HepG2 (cell line): ENCODE measurements around the gene C11orf68. TPM values are rescaled to one million over a fixed set of nuclear protein-coding genes. Genes with fewer than 3 reads are reported as not detected.
A peak's percentile ranks its signal among the peaks of the same experiment; 100 is the strongest.

Source experiments
- ATAC-seq: fragments of 200-7000 bp; cut with Tn5 transposase; 3 replicates; pipeline ENCODE4 v1.9.1; 2020; ENCODE audit warnings: mild to moderate bottlenecking, moderate library complexity
- BruUV-seq: library from RNA; stranded (reverse); fragments of 400-500 nt; replicated peaks from 2 replicates; lab custom pipeline; 2021; lab: Mats Ljungman, UMichigan
- CTCF ChIA-PET: fragments of 300-600 bp; formaldehyde crosslinking; extraction: SDS; loops from one replicate; lab custom pipeline; 2021; ENCODE audit warnings: low total read pairs, inconsistent platforms, low intra/inter-chr PET ratio; lab: Yijun Ruan, JAX
- POLR2A ChIA-PET: fragments of 350-600 bp; sonication (Branson Sonifier 250); formaldehyde crosslinking; loops from one replicate; lab custom pipeline; 2020; ENCODE audit warnings: antibody characterized with exemption, inconsistent platforms; lab: Yijun Ruan, JAX
- DNase-seq: peaks from one replicate; pipeline ENCODE4 v3.0.0-alpha.2; 2015; ENCODE audit warnings: low spot score
- FAIRE-seq: peaks from 3 replicates; lab custom pipeline; 2011; peaks lifted over from hg19 to GRCh38; lab: Jason Lieb, UNC
- H2AFZ ChIP-seq: one replicate; pipeline ENCODE4 v1.6.1; 2011; ENCODE audit warnings: low read length, inconsistent platforms
- H3K27ac ChIP-seq: fragments of 300-600 bp; 3 replicates; pipeline ENCODE4 v1.8.0; 2011; ENCODE audit warnings: mixed run types, mild to moderate bottlenecking, mixed read lengths, low read length, inconsistent platforms; ENCODE audit not compliant: insufficient read depth; ENCODE audit errors: extremely low read length
- H3K27me3 ChIP-seq, 2 experiments: fragments of 200-600 bp in 1 of 2; 2 replicates in 1 of 2; 3 replicates in 1 of 2; pipeline versions ENCODE4 v1.6.0 to v1.8.0; 2011; ENCODE audit warnings: low read length in 2 of 2, mild to moderate bottlenecking in 2 of 2, moderate library complexity in 2 of 2, inconsistent platforms in 1 of 2; ENCODE audit not compliant: insufficient read depth in 2 of 2, control insufficient read depth in 1 of 2
- H3K36me3 ChIP-seq, 2 experiments: fragments of 200-600 bp in 1 of 2; replicated peaks in 1 of 2; 2 replicates in 1 of 2; 3 replicates in 1 of 2; pipeline versions ENCODE4 v1.5.1 to v1.8.0; 2011; ENCODE audit warnings: low read length in 2 of 2, inconsistent platforms in 1 of 2; ENCODE audit not compliant: insufficient read depth in 2 of 2, control insufficient read depth in 1 of 2
- H3K4me1 ChIP-seq: 2 replicates; pipeline ENCODE4 v1.5.1; 2012; ENCODE audit warnings: low read length, inconsistent platforms; ENCODE audit not compliant: insufficient read depth
- H3K4me2 ChIP-seq: 2 replicates; pipeline ENCODE4 v1.6.0; 2011; ENCODE audit warnings: low read depth, low read length, inconsistent platforms
- H3K4me3 ChIP-seq, 3 experiments: fragments of 200-600 bp in 1 of 3; sonication (generic), shearing (Covaris generic) in 1 of 3; replicated peaks in 1 of 3; 2 replicates each; pipeline ENCODE4 v1.5.1; 2011 to 2016; ENCODE audit warnings: low read length in 3 of 3, inconsistent platforms in 2 of 3, low read depth in 2 of 3, mild to moderate bottlenecking in 2 of 3, control low read depth in 1 of 3, mixed read lengths in 1 of 3; ENCODE audit not compliant: insufficient read depth in 1 of 3
- H3K79me2 ChIP-seq: one replicate; pipeline ENCODE4 v1.6.1; 2011; ENCODE audit warnings: low read length, inconsistent platforms; ENCODE audit not compliant: insufficient read depth
- H3K9ac ChIP-seq: 2 replicates; pipeline ENCODE4 v1.6.0; 2011; ENCODE audit warnings: mild to moderate bottlenecking, low read depth, low read length, inconsistent platforms; ENCODE audit not compliant: insufficient read depth
- H3K9me3 ChIP-seq: 2 replicates; pipeline ENCODE4 v1.5.1; 2012; ENCODE audit warnings: mild to moderate bottlenecking, low read length
- H4K20me1 ChIP-seq: 2 replicates; pipeline ENCODE4 v1.6.0; 2011; ENCODE audit warnings: inconsistent platforms, mild to moderate bottlenecking, low read length, moderate library complexity; ENCODE audit not compliant: insufficient read depth
- CEBPG ChIP-seq: IDR thresholded peaks from 2 replicates; pipeline ENCODE4 v1.6.1; 2016
- CHD4 ChIP-seq: fragments of 200-600 bp; sonication (generic); IDR thresholded peaks from 2 replicates; pipeline ENCODE4 v1.7.0; 2017; ENCODE audit warnings: mild to moderate bottlenecking, low read length, borderline replicate concordance
- FOXP1 ChIP-seq, 2 experiments: fragments of 450-650 bp in 1 of 2; IDR thresholded peaks; 2 replicates each; pipeline ENCODE4 v1.6.1; 2017 to 2018; ENCODE audit warnings: antibody characterized with exemption in 1 of 2
- GTF3A ChIP-seq: sonication (generic); formaldehyde crosslinking; conservative IDR thresholded peaks from 2 replicates; pipeline ENCODE4 v1.4.0; 2020; ENCODE audit warnings: mild to moderate bottlenecking, missing genetic modification reagents
- IKZF4 ChIP-seq: sonication (generic); formaldehyde crosslinking; IDR thresholded peaks from 2 replicates; pipeline ENCODE4 v1.5.1; 2020; ENCODE audit warnings: borderline replicate concordance, mild to moderate bottlenecking, low read depth, missing genetic modification reagents; ENCODE audit errors: not compliant biosample characterization
- IRF9 ChIP-seq: sonication (generic); formaldehyde crosslinking; IDR thresholded peaks from 2 replicates; pipeline ENCODE4 v1.8.0; 2022; ENCODE audit warnings: missing genetic modification reagents, mild to moderate bottlenecking, borderline replicate concordance
- KLF12 ChIP-seq: sonication (generic); formaldehyde crosslinking; IDR thresholded peaks from 2 replicates; pipeline ENCODE4 v1.4.0; 2020; ENCODE audit warnings: missing genetic modification reagents, borderline replicate concordance
- LBX2 ChIP-seq: sonication (generic); formaldehyde crosslinking; IDR thresholded peaks from 2 replicates; pipeline ENCODE4 v1.5.0; 2020; ENCODE audit warnings: missing genetic modification reagents, mild to moderate bottlenecking, borderline replicate concordance
- MAFF ChIP-seq: IDR thresholded peaks from 2 replicates; pipeline ENCODE4 v1.6.1; 2011; ENCODE audit warnings: low read depth, low read length, improper control_type of control experiment
- MTA3 ChIP-seq: sonication (generic); formaldehyde crosslinking; IDR thresholded peaks from 2 replicates; pipeline ENCODE4 v1.4.0; 2020; ENCODE audit warnings: missing genetic modification reagents
- PTBP1 ChIP-seq: fragments of 200-400 bp; formaldehyde crosslinking; IDR thresholded peaks from 2 replicates; pipeline ENCODE4 v1.6.1; 2018; ENCODE audit warnings: low read length, low read depth; ENCODE audit not compliant: poor library complexity, severe bottlenecking
- SRSF4 ChIP-seq: fragments of 200-400 bp; formaldehyde crosslinking; IDR thresholded peaks from one replicate; pipeline ENCODE4 v1.6.1; 2018; ENCODE audit warnings: mild to moderate bottlenecking, low read depth, low read length, moderate library complexity; ENCODE audit not compliant: poor library complexity, severe bottlenecking
- ZFP90 ChIP-seq: sonication (generic); formaldehyde crosslinking; IDR thresholded peaks from 2 replicates; pipeline ENCODE4 v1.8.0; 2022; ENCODE audit warnings: missing genetic modification reagents, mild to moderate bottlenecking, inconsistent platforms, borderline replicate concordance
- ZMYM3 ChIP-seq: sonication (generic); formaldehyde crosslinking; IDR thresholded peaks from 2 replicates; pipeline ENCODE4 v1.5.1; 2020; ENCODE audit warnings: mild to moderate bottlenecking, missing genetic modification reagents
- ZNF362 ChIP-seq: sonication (generic); formaldehyde crosslinking; IDR thresholded peaks from 2 replicates; pipeline ENCODE4 v1.4.0; 2020; ENCODE audit warnings: missing genetic modification reagents, mild to moderate bottlenecking, borderline replicate concordance
- ZNF432 ChIP-seq: sonication (generic); formaldehyde crosslinking; IDR thresholded peaks from 2 replicates; pipeline ENCODE4 v1.5.0; 2020; ENCODE audit warnings: missing genetic modification reagents, mild to moderate bottlenecking, borderline replicate concordance
- ZNF564 ChIP-seq: sonication (generic); formaldehyde crosslinking; IDR thresholded peaks from 2 replicates; pipeline ENCODE4 v1.8.1; 2023; ENCODE audit warnings: mild to moderate bottlenecking, missing genetic modification reagents
- ZSCAN12 ChIP-seq: sonication (generic); formaldehyde crosslinking; IDR thresholded peaks from 2 replicates; pipeline ENCODE4 v1.9.0; 2021; ENCODE audit warnings: mild to moderate bottlenecking, missing genetic modification reagents
- WGBS: methylation state at CpG from one replicate; pipeline ENCODE4 v1.1.6; 2017; ENCODE audit warnings: low lambda C conversion rate; 5-methylcytosine and 5-hydroxymethylcytosine counted together
- in situ Hi-C: cut with HindIII; loops from 2 replicates; pipeline ENCODE4 v1.10.0; 2017; ENCODE audit warnings: low pct_unique_long_range_greater_than_20kb; ENCODE audit not compliant: extremely low pct_ligation_motif_present
- intact Hi-C: fragments of 100-400 bp; cut with micrococcal nuclease; formaldehyde crosslinking; loops from one replicate; pipeline ENCODE4 v1.10.0; 2022; ENCODE audit not compliant: unreplicated experiment
- polyA plus RNA-seq, 8 experiments: library from polyadenylated mRNA; depleted of rRNA in 3 of 8; stranded (reverse) in 7 of 8; unstranded in 1 of 8; fragments of >200 nt; fragmentation: Illumina TruSeq in 4 of 8; extraction: Trizol in 4 of 8; gene quantifications; 2 replicates each; pipeline versions ENCODE4 v1.2.1 to v1.2.3, GENCODE V29; 2011 to 2016; ENCODE audit warnings: low read depth in 4 of 8, missing spikeins in 1 of 8, mixed read lengths in 1 of 8; ENCODE audit not compliant: insufficient read depth in 1 of 8
- total RNA-seq, 5 experiments: library from RNA; depleted of rRNA; stranded (reverse); fragments of >200 nt; fragmentation: Illumina TruSeq; extraction: Trizol; gene quantifications; 2 replicates each; pipeline ENCODE4 v1.2.3, GENCODE V29; 2016; ENCODE audit warnings: low read depth in 1 of 5
- TF ChIP-seq, protein P1 (sequence below): sonication (generic); formaldehyde crosslinking; IDR thresholded peaks from 2 replicates; pipeline ENCODE4 v1.5.0; 2020; ENCODE audit warnings: missing genetic modification reagents
- TF ChIP-seq, protein P2 (sequence below): sonication (generic); formaldehyde crosslinking; IDR thresholded peaks from 2 replicates; pipeline ENCODE4 v1.4.0; 2020; ENCODE audit warnings: missing genetic modification reagents

C11orf68 gene
- total and polyA plus RNA-seq, 2 of the 13 experiments (the other 11 are each of a cell fraction or from before 2014, with no cell fraction given) = 8.4 to 28.3 TPM

- WGBS = 0% methylated on average over 6 of the region's 6 CpGs
- H4K20me1 ChIP-seq = no peaks in the 10 kb centered on the region
- H3K9ac ChIP-seq = no peak overlapping the region
- peak; percentile 87 for FAIRE-seq
- H2AFZ ChIP-seq = no peak overlapping the region
- ATAC-seq = peak; percentile 64
- no peaks in the 10 kb centered on the region for H3K9me3 ChIP-seq
- peaks cover 52% of the 10 kb centered on the region for H3K4me1 ChIP-seq
- no peaks in the 10 kb centered on the region for H3K36me3 ChIP-seq
- no peaks in the 10 kb centered on the region for H3K79me2 ChIP-seq
- CTCF ChIA-PET = no interaction called here
- peak; percentile 74 for DNase-seq
- peak overlapping the region in 1 of 3 experiments; percentile 31; a peak in 1 of 6 replicates for H3K4me3 ChIP-seq
- POLR2A ChIA-PET = interaction anchor here (1.3 kb wide), 2 partner anchors 9 to 64 kb away, joined by 3 to 7 read pairs; partner anchors contain the start of gene FIBP
- in situ Hi-C loops = no loop called here
- H3K27me3 ChIP-seq = peaks cover 0 to 9% of the 10 kb centered on the region in 2 experiments; a peak in 3 of 5 replicates
- intact Hi-C loops = no loop called here
- BruUV-seq = no TSS peak
- H3K4me2 ChIP-seq = peak overlapping the region; percentile 59
- peak overlapping the region; percentile 52 for H3K27ac ChIP-seq
- TF ChIP-seq GTF3A (CRISPR knock-in tag) (no peak), ZNF362 (CRISPR knock-in tag) (peak; percentile 46; the same call in 1 of the 2 replicates), LBX2 (CRISPR knock-in tag) (no peak), CEBPG (CRISPR knock-in tag) (peak; percentile 27; the same call in 1 of the 2 replicates), ZNF432 (no peak), ZSCAN12 (CRISPR knock-in tag) (no peak), SRSF4 (no peak), FOXP1 (IDR thresholded peaks at IDR 0.05) (peak; percentile 48; the same call in 1 of the 2 replicates), FOXP1 (CRISPR knock-in tag; IDR thresholded peaks at IDR 0.05) (peak; percentile 66), KLF12 (no peak), ZFP90 (CRISPR knock-in tag) (no peak), ZMYM3 (CRISPR knock-in tag) (peak; percentile 90), IKZF4 (CRISPR knock-in tag) (no peak), PTBP1 (no peak), MTA3 (CRISPR knock-in tag) (no peak), MAFF (no peak), ZNF564 (CRISPR knock-in tag) (0 out of 2 replicates have a peak, but pooled peaks have one; percentile 35), CHD4 (peak; percentile 70; the same call in 1 of the 2 replicates), IRF9 (CRISPR knock-in tag) (no peak)
- TF ChIP-seq, protein P1, sequence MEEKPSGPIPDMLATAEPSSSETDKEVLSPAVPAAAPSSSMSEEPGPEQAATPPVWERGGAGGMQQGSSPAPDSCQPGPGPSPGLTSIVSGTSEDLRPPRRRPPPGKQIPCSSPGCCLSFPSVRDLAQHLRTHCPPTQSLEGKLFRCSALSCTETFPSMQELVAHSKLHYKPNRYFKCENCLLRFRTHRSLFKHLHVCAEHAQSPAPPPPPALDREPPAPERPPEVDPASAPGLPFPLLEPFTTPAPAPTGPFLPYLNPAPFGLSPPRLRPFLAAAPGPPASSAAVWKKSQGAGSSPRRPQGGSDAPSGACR (CRISPR knock-in tag) = 0 out of 2 replicates have a peak, but pooled peaks have one; percentile 50
- TF ChIP-seq, protein P2, sequence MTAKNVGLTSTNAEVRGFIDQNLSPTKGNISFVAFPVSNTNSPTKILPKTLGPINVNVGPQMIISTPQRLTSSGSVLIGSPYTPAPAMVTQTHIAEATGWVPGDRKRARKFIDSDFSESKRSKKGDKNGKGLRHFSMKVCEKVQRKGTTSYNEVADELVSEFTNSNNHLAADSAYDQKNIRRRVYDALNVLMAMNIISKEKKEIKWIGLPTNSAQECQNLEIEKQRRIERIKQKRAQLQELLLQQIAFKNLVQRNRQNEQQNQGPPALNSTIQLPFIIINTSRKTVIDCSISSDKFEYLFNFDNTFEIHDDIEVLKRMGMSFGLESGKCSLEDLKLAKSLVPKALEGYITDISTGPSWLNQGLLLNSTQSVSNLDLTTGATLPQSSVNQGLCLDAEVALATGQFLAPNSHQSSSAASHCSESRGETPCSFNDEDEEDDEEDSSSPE (CRISPR knock-in tag) = no peak
Observed at GRCh38 chr11:65952052-65952521, 33.2 kb upstream of the C11orf68 start.
